Right lobe of liver (tissue), 4 donors: ENCODE measurements around the gene R3HDM2.

Source experiments
- POLR2A ChIP-seq: fragments of 450-650 bp; IDR thresholded peaks from one replicate; pipeline ENCODE4 v1.6.1; 2017; ENCODE audit warnings: antibody characterized with exemption, mild to moderate bottlenecking
- TF ChIP-seq, protein P1 (sequence below), 4 donors: fragments of 200-600 bp in 3 of 4; fragments of 450-650 bp in 1 of 4; IDR thresholded peaks; one replicate each; pipeline versions ENCODE4 v1.5.1 to v1.8.0; 2016 to 2022; ENCODE audit warnings: antibody characterized with exemption in 4 of 4, mild to moderate bottlenecking in 2 of 4
- donor health status: DM: no; HTN: no; CAD: no.
- donor health status: DM: no; HTN: no; CAD: no.
- donor health status: DM: no; HTN: yes; CAD: no.

GRCh38 chr12:57278465-57279381 is 152.1 kb downstream of the R3HDM2 start:
- TF ChIP-seq, protein P1, sequence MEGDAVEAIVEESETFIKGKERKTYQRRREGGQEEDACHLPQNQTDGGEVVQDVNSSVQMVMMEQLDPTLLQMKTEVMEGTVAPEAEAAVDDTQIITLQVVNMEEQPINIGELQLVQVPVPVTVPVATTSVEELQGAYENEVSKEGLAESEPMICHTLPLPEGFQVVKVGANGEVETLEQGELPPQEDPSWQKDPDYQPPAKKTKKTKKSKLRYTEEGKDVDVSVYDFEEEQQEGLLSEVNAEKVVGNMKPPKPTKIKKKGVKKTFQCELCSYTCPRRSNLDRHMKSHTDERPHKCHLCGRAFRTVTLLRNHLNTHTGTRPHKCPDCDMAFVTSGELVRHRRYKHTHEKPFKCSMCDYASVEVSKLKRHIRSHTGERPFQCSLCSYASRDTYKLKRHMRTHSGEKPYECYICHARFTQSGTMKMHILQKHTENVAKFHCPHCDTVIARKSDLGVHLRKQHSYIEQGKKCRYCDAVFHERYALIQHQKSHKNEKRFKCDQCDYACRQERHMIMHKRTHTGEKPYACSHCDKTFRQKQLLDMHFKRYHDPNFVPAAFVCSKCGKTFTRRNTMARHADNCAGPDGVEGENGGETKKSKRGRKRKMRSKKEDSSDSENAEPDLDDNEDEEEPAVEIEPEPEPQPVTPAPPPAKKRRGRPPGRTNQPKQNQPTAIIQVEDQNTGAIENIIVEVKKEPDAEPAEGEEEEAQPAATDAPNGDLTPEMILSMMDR (IDR thresholded peaks at IDR 0.05) = no peak
- TF ChIP-seq POLR2A = no peak
